Activated CD4-positive, alpha-beta T cell treated with anti-CD3 and anti-CD28 coated beads for 36 hours (primary cell): ENCODE results near the gene KDM6A. TPM values are rescaled to one million over a fixed set of nuclear protein-coding genes. Genes with fewer than 3 reads are reported as not detected.
"Not testable (repeated sequence)": the region's sequence is repeated elsewhere in the genome, so short reads cannot be mapped to it uniquely, and the experiment has no call there.

Experiments
- ATAC-seq: fragments of 200-7000 bp; cut with Tn5 transposase; one replicate; pipeline ENCODE4 v1.10.0; 2021; ENCODE audit warnings: mild to moderate bottlenecking, moderate library complexity
- CTCF ChIA-PET: fragments of 350-600 bp; sonication (Branson Sonifier 250); formaldehyde crosslinking; loops from one replicate; lab custom pipeline; 2021; ENCODE audit warnings: antibody characterized with exemption; lab: Charles Lee
- POLR2A ChIA-PET: fragments of 350-600 bp; sonication (Branson Sonifier 250); formaldehyde crosslinking; loops from one replicate; lab custom pipeline; 2021; ENCODE audit warnings: antibody characterized with exemption, inconsistent platforms; lab: Charles Lee
- DNase-seq: peaks from one replicate; pipeline ENCODE4 v3.0.0-alpha.2; 2020
- H3K27ac Mint-ChIP-seq: one replicate; pipeline ENCODE4 v1.8.0; 2021; ENCODE audit warnings: mixed read lengths
- H3K27me3 Mint-ChIP-seq: one replicate; pipeline ENCODE4 v1.8.0; 2021; ENCODE audit warnings: mixed read lengths
- H3K36me3 Mint-ChIP-seq: one replicate; pipeline ENCODE4 v1.8.0; 2021; ENCODE audit warnings: low read depth, mixed read lengths
- H3K4me1 Mint-ChIP-seq: one replicate; pipeline ENCODE4 v1.8.0; 2021; ENCODE audit warnings: mixed read lengths
- H3K4me3 Mint-ChIP-seq: one replicate; pipeline ENCODE4 v1.8.0; 2021; ENCODE audit warnings: mild to moderate bottlenecking, moderate library complexity, mixed read lengths
- H3K9me3 Mint-ChIP-seq: one replicate; pipeline ENCODE4 v1.8.0; 2021; ENCODE audit warnings: low read depth, mixed read lengths
- intact Hi-C, 2 experiments: fragments of 100-400 bp; cut with DNase I in 1 of 2; cut with micrococcal nuclease in 1 of 2; formaldehyde crosslinking; loops; one replicate each; pipeline versions ENCODE4 v1.14.2 to v1.15.1; 2022 to 2024; cut with DNase I, micrococcal nuclease
- total RNA-seq, 2 experiments: library from RNA; stranded (reverse); gene quantifications; one replicate each; pipeline ENCODE4 v1.2.3, GENCODE V29; 2021

KDM6A gene
- total RNA-seq, 2 experiments from 2014 or later, result 18.9 to 24.2 TPM

DNA sequence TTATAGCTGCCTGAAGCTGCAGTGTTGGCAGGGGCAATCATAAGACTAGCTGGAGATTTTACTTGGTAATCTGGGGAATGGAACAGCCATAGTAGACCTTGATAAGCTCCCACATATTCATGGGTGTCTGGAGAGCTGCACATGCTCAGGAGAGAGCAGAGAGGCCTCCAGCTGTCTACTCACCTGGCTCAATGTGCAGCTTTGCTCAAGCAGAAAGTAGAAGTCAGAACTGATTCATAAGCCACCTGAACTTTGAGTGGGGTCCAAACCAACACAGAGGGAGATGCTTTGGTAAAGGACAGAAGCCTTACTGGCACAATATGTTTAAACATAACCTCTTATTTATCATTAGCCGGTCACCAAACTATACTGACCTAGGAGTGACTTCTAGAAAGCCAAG is 54.4 kb downstream of the KDM6A start:
- no peaks in the 10 kb centered on the region for H3K27me3 Mint-ChIP-seq
- no peaks in the 10 kb centered on the region for H3K9me3 Mint-ChIP-seq
- intact Hi-C loops, result loop anchor here in 1 of 2 experiments (10.0 kb wide), 1 partner anchor 53 kb away; the partner anchor contains the start of gene KDM6A
- DNase-seq, result no peak
- H3K4me1 Mint-ChIP-seq, result peaks cover 49% of the 10 kb centered on the region
- peaks cover 8% of the 10 kb centered on the region for H3K36me3 Mint-ChIP-seq
- ChIA-PET CTCF (no interaction called here), POLR2A (no interaction called here)
- H3K4me3 Mint-ChIP-seq, result no peak overlapping the region
- peak; percentile 47 for ATAC-seq
- H3K27ac Mint-ChIP-seq, result no peak overlapping the region

DNA sequence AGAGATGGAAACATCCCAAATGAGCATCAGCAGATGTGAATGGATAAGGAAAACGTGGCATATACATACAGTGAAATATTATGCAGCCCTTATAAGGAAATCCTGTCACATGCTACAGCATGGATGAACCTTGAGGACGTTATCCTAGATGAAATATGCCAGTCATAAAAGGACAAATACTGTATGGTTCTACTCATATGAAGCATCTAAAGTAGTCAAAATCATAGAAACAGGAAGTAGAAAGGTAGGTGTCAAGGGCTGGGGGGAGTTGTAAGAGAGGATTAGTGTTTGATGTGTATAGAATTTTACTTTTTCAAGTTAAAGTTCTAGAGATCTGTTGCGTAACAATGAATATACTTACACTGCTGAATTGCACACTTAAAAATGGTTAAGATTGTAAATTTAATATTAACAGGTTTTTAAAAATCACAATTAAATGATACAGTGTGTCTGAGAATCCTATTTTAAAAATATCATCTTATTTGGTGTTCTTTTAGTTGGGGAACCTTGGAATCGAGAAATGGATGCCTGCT is 58.5 kb downstream of the KDM6A start:
- ATAC-seq, result peak; percentile 74
- no peak overlapping the region for H3K27ac Mint-ChIP-seq
- CTCF ChIA-PET, result no interaction called here

DNA sequence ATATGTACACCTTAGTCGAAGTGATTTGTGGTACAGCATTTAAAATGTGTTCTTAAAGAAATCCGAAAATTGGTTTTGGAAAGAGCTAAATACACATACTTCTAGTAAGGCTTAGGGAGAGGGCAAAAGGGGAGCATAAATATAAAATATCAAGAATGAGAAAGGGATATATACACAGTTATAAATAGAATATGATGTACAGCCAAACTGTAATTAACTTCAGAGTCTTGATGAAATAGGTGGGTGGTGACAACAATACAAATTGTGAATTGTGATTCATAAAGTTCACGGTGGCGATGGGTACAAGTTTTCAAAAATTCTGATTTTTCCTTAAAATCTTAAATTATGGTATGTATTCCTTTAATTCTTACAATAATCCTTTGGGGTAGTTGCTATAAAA is 62.2 kb downstream of the KDM6A start:
- Mint-ChIP-seq H3K27ac (no peak overlapping the region), H3K4me1 (peaks cover 53% of the 10 kb centered on the region), H3K4me3 (no peak overlapping the region), H3K9me3 (peaks cover 2% of the 10 kb centered on the region), H3K27me3 (no peaks in the 10 kb centered on the region), H3K36me3 (peaks cover 7% of the 10 kb centered on the region)
- no peak for DNase-seq
- ATAC-seq, result no peak
- intact Hi-C loops, result no loop called here
- POLR2A ChIA-PET, result no interaction called here
- CTCF ChIA-PET, result no interaction called here

More for the DNA sequence above, 58.5 kb downstream of the KDM6A start:
- Mint-ChIP-seq H3K36me3 (peaks cover 5% of the 10 kb centered on the region), H3K4me1 (peaks cover 52% of the 10 kb centered on the region), H3K27me3 (no peaks in the 10 kb centered on the region), H3K4me3 (no peak overlapping the region), H3K9me3 (no peaks in the 10 kb centered on the region)
- POLR2A ChIA-PET, result no interaction called here
- intact Hi-C loops, result no loop called here
- DNase-seq, result no peak

DNA sequence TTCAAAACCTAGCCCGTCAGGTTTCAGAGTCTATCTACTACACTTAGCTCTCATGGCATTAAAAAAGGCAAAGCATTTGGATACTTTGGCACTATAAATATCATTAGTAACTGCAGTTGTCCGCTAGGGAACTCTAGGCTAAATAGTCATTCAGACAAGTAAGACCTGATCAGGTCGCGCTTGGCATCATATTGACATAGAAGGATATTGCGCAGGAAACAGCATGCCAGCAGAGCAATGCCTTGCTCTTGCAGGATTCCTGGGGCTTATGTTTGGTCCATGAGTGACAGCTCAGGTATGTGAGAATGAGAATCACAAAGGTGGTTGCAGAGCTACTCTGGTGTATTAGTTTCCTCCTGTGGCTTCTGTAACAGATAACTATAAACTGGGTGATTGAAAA is 62.7 kb downstream of the KDM6A start:
- H3K27ac Mint-ChIP-seq, result no peak overlapping the region
- H3K4me1 Mint-ChIP-seq, result peaks cover 53% of the 10 kb centered on the region
- intact Hi-C loops, result no loop called here
- H3K27me3 Mint-ChIP-seq, result no peaks in the 10 kb centered on the region
- ChIA-PET CTCF (no interaction called here), POLR2A (no interaction called here)
- ATAC-seq (no peak), DNase-seq (no peak)
- H3K4me3 Mint-ChIP-seq, result no peak overlapping the region
- peaks cover 7% of the 10 kb centered on the region for H3K36me3 Mint-ChIP-seq
- H3K9me3 Mint-ChIP-seq, result peaks cover 2% of the 10 kb centered on the region

DNA sequence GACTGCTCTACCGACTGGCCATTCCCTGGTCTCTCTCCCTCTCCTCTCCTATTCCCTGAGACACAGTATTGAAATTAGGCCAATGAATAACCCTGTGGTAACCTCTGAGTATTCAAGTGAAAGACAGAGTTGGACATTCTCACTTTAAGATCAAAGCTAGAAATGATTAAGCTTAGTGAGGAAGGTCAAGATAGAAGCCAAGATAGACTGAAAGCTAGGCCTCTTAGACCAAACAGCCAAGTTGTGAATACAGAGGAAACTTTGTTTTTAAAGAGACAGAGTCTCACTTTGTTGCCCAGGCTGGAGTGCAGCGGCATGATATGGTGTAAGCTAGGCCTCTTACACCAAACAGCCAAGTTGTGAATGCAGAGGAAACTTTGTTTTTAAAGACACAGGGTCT is 64.6 kb downstream of the KDM6A start:
- intact Hi-C loops, result no loop called here
- POLR2A ChIA-PET, result interaction anchor here (0.8 to 1.3 kb wide), 2 partner anchors 61 to 63 kb away, joined by 3 to 6 read pairs; no protein-coding TSS in a partner anchor
- ATAC-seq (no peak), DNase-seq (no peak)
- H3K9me3 Mint-ChIP-seq, result peaks cover 2% of the 10 kb centered on the region
- H3K4me1 Mint-ChIP-seq, result peaks cover 48% of the 10 kb centered on the region
- H3K4me3 Mint-ChIP-seq, result no peak overlapping the region
- H3K27me3 Mint-ChIP-seq, result no peaks in the 10 kb centered on the region
- H3K36me3 Mint-ChIP-seq, result peaks cover 7% of the 10 kb centered on the region
- CTCF ChIA-PET, result no interaction called here
- H3K27ac Mint-ChIP-seq, result no peak overlapping the region

DNA sequence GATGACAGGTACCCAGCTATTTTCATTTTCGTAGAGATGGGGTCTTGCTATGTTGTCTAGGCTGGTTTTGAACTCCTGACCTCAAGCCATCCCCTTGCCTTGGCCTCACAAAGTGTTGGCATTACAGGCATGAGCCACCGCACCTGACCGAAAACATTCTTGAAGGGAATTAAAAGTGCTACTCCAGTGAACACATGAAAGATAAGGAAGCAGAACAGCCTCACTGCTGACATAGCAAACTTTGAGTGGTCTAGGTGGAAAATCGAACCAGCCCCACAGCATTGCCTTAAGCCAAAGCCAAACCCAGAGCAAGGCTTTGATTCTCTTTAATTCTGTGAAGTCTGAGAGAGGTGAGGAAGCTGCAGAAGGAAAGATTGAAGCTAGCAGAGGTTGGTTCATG is 65.1 kb downstream of the KDM6A start:
- Mint-ChIP-seq H3K4me1 (peaks cover 48% of the 10 kb centered on the region), H3K27ac (peak overlapping the region; percentile 59), H3K27me3 (no peaks in the 10 kb centered on the region), H3K4me3 (no peak overlapping the region), H3K36me3 (peaks cover 7% of the 10 kb centered on the region), H3K9me3 (peaks cover 2% of the 10 kb centered on the region)
- ATAC-seq (no peak), DNase-seq (no peak)
- ChIA-PET POLR2A (interaction anchor here (0.8 to 1.3 kb wide), 2 partner anchors 62 to 63 kb away, joined by 3 to 6 read pairs; no protein-coding TSS in a partner anchor), CTCF (no interaction called here)
- intact Hi-C loops, result no loop called here

DNA sequence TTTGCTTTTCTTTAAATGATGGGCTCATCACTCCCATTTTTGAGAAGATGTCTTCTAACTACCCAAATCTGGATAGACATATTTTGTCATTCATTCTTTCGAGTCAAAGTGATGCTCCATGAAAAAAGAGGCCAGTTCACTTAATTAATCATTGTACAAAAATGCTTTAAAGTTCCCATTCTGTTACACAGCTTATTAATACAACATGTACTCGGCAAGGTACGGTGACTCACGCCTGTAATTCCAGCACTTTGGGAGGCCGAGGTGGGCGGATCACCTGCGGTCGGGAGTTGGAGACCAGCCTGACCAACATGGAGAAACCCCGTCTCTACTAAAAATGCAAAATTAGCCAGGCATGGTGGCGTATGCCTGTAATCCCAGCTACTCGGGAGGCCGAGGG is 67.6 kb downstream of the KDM6A start:
- H3K36me3 Mint-ChIP-seq, intact Hi-C loops, H3K4me3 Mint-ChIP-seq, H3K27ac Mint-ChIP-seq, CTCF ChIA-PET, H3K27me3 Mint-ChIP-seq, H3K9me3 Mint-ChIP-seq, ATAC-seq, POLR2A ChIA-PET, DNase-seq: not testable (repeated sequence)
- H3K4me1 Mint-ChIP-seq, result peaks cover 32% of the 10 kb centered on the region

DNA sequence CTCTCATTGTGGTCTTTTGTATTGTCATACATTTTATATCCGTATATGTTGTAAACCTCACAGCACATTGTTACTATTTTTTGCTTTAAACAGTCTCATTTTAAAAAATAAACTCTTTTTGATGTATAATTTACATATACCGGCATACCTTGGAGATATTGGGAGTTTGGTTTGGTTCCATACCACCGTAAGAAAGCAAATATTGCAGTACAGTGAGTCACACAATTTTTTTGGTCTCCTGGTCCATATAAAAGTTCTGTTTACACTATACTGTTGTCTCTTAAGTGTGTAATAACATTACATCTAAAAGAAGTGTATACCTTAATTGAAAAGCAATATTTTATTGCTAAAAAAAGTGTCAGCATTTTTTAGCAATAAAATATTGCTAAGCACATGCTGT is 70.0 kb downstream of the KDM6A start:
- intact Hi-C loops, result no loop called here
- ChIA-PET CTCF (no interaction called here), POLR2A (no interaction called here)
- DNase-seq (no peak), ATAC-seq (no peak)
- no peaks in the 10 kb centered on the region for H3K27me3 Mint-ChIP-seq
- H3K9me3 Mint-ChIP-seq, result peaks cover 2% of the 10 kb centered on the region
- no peak overlapping the region for H3K27ac Mint-ChIP-seq
- peaks cover 22% of the 10 kb centered on the region for H3K4me1 Mint-ChIP-seq
- H3K4me3 Mint-ChIP-seq, result no peak overlapping the region
- peaks cover 14% of the 10 kb centered on the region for H3K36me3 Mint-ChIP-seq

DNA sequence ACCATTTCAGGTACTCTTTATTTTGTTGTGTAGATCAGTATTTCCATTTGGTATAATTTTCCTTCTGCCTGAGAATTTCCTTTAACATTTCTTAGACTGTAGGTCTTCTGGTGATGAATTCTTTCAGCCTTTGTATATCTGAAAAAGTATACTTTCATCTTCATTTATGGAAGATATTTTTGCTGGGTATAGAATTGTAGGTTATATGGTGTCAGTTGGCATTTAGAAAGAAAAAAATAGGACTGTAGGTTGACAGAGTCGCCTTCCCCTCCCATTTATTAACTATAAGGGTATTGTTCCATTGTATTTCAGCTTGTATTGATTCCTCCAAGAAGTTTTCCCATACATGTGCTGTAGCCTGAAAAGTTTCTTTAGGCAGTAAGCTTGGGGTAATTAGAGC is 71.9 kb downstream of the KDM6A start:
- no peaks in the 10 kb centered on the region for H3K9me3 Mint-ChIP-seq
- H3K27me3 Mint-ChIP-seq, result no peaks in the 10 kb centered on the region
- ChIA-PET CTCF (no interaction called here), POLR2A (no interaction called here)
- H3K36me3 Mint-ChIP-seq, result peaks cover 7% of the 10 kb centered on the region
- intact Hi-C loops, result loop anchor here (5.0 kb wide), 1 partner anchor 73 kb away; the partner anchor contains the start of gene KDM6A (in 2 of the 2)
- ATAC-seq (no peak), DNase-seq (no peak)
- H3K27ac Mint-ChIP-seq, result no peak overlapping the region
- H3K4me3 Mint-ChIP-seq, result no peak overlapping the region
- H3K4me1 Mint-ChIP-seq, result peaks cover 18% of the 10 kb centered on the region

DNA sequence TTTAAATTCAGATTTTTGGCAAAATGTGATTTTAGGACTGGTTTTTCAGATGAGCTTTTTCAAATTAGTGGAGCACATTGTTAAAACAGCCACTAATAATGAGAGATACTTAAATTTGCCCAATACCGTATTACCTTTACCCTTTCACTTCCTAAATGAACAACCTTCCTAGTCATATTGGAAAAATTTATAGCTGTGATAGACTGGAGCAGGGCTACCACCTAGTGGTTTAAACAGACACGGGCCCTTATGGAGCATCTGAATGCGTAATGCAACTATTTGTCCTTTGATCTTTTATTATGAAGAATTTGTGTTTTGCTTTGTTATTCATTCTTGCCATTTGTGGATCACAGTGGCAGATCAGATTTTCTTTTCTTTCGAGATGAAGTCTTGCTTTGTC is 72.7 kb downstream of the KDM6A start:
- H3K36me3 Mint-ChIP-seq, result peaks cover 7% of the 10 kb centered on the region
- H3K9me3 Mint-ChIP-seq, result no peaks in the 10 kb centered on the region
- H3K4me3 Mint-ChIP-seq, result no peak overlapping the region
- no peak for ATAC-seq
- ChIA-PET CTCF (interaction anchor here (0.8 to 1.6 kb wide), 4 partner anchors 10 to 321 kb away, joined by 3 to 4 read pairs (median 4); no protein-coding TSS in a partner anchor), POLR2A (no interaction called here)
- intact Hi-C loops, result loop anchor here (5.0 kb wide), 1 partner anchor 73 kb away; the partner anchor contains the start of gene KDM6A (in 2 of the 2)
- H3K4me1 Mint-ChIP-seq, result peaks cover 25% of the 10 kb centered on the region
- peak; percentile 37 for DNase-seq
- H3K27me3 Mint-ChIP-seq, result no peaks in the 10 kb centered on the region
- no peak overlapping the region for H3K27ac Mint-ChIP-seq

DNA sequence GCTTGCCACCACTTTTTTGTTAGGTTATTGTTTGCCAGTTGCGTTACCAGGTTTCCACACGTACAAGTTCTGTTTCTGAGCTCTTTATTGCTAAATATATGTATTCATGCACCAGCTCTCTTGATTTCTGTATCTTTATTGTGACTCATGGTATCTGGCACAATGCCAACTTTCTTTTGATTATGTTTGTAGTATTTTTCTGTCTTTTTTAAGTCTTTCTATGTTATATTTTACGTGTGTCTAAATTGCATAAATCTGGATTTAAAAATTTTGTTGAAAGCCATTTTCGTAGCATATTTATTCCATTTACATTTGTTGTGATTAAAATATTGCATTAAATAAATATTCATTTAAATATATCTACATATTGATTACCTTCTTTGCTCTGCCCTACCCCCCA is 73.8 kb downstream of the KDM6A start:
- no peaks in the 10 kb centered on the region for H3K27me3 Mint-ChIP-seq
- intact Hi-C loops, result loop anchor here (5.0 kb wide), 1 partner anchor 74 kb away; the partner anchor contains the start of gene KDM6A (in 2 of the 2)
- DNase-seq (no peak), ATAC-seq (no peak)
- peaks cover 32% of the 10 kb centered on the region for H3K4me1 Mint-ChIP-seq
- ChIA-PET CTCF (interaction anchor here (1.6 kb wide), 1 partner anchor 9 kb away, joined by 4 read pairs; no protein-coding TSS in a partner anchor), POLR2A (no interaction called here)
- H3K36me3 Mint-ChIP-seq, result peaks cover 7% of the 10 kb centered on the region
- no peaks in the 10 kb centered on the region for H3K9me3 Mint-ChIP-seq
- no peak overlapping the region for H3K27ac Mint-ChIP-seq
- no peak overlapping the region for H3K4me3 Mint-ChIP-seq

DNA sequence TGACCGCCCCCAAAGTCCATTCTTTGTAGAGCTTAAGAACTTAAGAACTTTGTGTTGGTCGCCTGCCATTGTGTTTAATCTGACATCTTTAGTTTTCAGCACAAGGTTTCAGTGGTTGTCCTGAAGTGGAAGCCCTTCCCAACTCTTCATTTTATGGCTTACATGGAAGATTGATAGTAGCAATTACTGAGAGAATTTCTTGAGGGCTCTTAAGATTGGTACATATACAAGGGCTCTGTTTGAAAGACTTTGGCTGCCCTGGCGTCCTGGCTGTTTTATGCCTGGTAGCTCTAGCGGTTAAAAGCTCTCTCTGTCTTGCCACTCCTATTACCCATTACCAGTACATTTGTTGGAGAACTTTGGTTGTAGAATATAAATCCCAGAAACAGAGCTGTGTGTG is 75.0 kb downstream of the KDM6A start:
- ATAC-seq (no peak), DNase-seq (no peak)
- H3K27ac Mint-ChIP-seq, result peak overlapping the region; percentile 34
- peaks cover 7% of the 10 kb centered on the region for H3K36me3 Mint-ChIP-seq
- H3K4me3 Mint-ChIP-seq, result no peak overlapping the region
- POLR2A ChIA-PET, result no interaction called here
- intact Hi-C loops, result loop anchor here (5.0 kb wide), 1 partner anchor 76 kb away; the partner anchor contains the start of gene KDM6A (in 2 of the 2)
- CTCF ChIA-PET, result interaction anchor here (0.6 kb wide), 1 partner anchor 269 kb away, joined by 3 read pairs; no protein-coding TSS in a partner anchor
- H3K27me3 Mint-ChIP-seq, result no peaks in the 10 kb centered on the region
- no peaks in the 10 kb centered on the region for H3K9me3 Mint-ChIP-seq
- peaks cover 39% of the 10 kb centered on the region for H3K4me1 Mint-ChIP-seq
